Germinal center (tissue), 1 donor: ENCODE measurements around the gene SBNO1.
"Not testable (repeated sequence)": the region's sequence is repeated elsewhere in the genome, so short reads cannot be mapped to it uniquely, and the experiment has no call there.

Experiments
- DNase-seq: peaks from one replicate; pipeline ENCODE4 v3.0.0; 2012; ENCODE audit warnings: mixed read lengths, low spot score

Gene SBNO1

DNA sequence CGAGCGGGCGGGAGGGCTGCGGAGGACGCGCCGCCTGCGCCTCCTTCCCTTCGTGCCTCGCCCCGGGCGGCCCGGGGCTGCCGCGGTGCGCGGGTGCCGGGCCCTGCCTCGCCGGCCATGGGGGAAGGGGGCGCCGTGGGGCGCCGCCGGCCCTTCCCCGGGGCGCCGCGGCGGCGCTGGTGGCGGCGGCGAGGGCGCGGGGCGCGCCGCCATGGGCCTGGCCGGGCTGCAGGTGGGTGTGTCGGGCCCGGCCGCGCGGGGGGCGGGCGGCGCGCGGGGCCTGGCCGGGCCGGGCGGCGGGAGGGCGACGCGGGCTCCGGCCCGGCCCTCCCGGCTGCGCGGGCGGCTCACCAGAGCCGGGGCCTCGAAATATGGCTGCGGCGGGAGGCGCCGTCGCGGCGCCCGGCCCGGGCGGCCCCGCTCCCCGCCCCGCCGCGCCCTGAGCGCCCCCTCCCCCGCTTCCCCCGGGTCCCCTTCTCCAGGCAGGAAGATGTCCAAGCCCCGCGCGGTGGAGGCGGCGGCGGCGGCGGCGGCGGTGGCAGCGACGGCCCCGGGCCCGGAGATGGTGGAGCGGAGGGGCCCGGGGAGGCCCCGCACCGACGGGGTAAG lies 24.4 kb upstream of the SBNO1 start:
- DNase-seq = no peak

- DNase-seq = peak; percentile 90
Measured at GRCh38 chr12:123388177-123388950, 23.7 kb upstream of the SBNO1 start.

DNA sequence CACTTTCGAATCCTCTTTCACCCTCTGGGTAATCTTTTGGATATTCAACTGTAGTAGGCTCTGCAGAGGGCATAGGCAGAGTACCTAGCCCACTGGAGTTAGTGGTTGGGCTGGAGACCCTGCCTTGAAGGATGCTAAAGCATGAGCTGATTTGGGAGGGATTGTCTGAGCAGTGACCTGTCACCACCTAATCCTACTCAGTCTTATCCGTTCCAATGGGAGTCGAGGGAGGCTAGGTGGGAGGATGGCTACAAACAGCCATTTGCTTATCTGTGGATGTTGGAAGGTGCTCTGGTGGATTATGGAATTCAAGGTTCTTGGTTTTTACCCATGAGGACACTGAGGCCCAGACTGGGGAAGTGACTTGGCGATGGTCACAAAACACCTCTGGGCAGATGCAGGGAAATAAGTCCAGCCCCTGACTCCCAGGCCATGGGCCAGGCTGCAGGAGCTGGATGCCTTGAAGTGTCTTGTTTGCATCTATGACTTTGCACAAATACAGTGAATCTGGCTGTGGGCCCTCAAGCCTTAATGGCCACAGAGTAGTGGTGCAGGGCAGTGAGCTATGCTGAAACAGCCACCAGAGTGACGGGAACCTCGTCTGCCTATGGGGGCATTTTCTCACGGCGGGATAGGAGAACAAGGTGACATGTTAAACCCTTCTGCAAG lies 23.0 kb upstream of the SBNO1 start:
- DNase-seq = peak; percentile 30

DNA sequence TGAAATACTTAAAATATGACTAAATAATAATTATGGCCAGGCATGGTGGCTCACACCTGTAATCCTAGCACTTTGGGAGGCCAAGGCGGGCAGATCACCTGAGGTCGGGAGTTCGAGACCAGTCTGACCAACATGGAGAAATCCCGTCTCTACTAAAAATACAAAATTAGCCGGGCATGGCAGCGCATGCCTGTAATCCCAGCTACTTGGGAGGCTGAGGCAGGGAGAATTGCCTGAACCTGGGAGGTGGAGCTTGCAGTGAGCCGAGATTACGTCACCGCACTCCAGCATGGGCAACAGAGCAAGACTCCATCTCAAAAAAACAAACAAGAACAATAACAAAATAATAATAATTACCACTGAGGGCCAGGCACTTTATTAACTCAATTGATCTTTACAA lies 20.9 kb upstream of the SBNO1 start:
- DNase-seq = not testable (repeated sequence)

- no peak for DNase-seq
Measured at GRCh38 chr12:123384994-123385376, 20.3 kb upstream of the SBNO1 start.

DNA sequence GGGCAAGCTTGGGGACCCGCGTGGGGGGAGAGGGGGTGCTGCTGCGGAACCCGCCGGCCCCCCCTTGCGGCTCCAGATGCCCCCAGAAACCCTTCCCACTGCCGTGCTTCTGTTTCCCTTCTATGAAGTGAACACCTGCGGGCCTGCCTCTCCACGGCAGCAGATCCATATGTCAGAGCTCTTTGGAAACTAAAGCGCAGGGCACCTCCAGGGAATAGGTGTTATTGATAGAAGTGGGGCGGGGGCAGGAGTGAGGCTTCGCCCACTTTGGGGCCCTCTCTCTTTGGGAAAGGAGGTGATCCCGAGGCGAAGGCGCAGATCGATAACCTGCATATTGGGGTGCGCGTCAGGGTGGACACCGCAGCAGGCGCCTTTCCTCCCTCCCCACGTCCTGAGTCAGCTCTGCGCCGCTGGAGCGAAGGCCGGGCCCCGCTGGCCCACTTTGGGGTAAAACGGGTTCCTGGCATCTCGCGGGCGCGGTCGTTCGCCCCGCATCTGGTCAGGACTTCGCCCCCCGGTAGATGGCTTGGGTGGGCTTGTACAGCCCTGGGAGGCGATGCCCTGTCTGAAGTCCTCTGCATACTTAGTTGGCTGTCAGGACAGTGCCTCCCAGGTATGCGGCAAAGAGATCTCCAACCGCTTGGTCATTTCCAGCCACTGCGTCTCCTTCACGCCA lies 19.8 kb upstream of the SBNO1 start:
- DNase-seq = peak; percentile 24

DNA sequence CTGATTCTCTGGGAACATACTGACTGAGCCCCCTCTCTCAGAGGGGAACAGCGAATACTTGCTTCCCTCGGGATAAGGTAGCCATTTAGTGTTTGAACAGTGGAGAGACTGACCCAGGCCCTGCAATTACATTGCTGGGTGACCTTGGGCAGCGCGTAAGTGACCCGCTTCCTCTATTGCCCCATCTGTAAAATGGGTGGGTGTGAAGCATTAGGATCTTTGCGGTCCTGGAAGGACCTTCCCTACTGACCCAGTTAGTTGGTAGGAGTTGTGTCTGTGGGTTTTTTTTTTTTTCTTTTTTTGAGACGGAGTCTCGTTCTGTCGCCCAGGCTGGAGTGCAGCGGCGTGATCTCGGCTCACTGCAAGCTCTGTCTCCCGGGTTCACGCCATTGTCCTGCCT lies 18.0 kb upstream of the SBNO1 start:
- no peak for DNase-seq

DNA sequence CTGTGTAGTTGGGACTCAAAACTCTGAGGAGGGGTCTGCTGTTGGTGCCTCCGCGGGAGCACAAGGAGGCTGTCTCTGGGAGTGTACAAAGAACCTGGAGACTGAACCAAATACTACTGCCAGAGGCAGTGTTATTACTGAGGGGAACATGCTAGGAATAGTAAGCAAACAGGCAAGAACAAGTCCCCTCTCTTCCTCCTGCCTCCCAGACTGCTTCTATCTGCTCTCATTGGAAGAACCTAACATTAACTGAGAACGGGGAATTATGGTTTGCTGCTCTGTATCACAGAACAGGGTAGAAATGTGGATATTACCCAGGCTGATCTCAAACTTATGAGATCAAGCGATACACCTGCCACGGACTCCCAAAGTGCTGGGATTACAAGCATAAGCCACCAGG lies 14.7 kb upstream of the SBNO1 start:
- no peak for DNase-seq

- DNase-seq = not testable (repeated sequence)
Measured at GRCh38 chr12:123372415-123372814, 7.8 kb upstream of the SBNO1 start.

- DNase-seq = not testable (repeated sequence)
Measured at GRCh38 chr12:123371667-123372368, 7.2 kb upstream of the SBNO1 start.

DNA sequence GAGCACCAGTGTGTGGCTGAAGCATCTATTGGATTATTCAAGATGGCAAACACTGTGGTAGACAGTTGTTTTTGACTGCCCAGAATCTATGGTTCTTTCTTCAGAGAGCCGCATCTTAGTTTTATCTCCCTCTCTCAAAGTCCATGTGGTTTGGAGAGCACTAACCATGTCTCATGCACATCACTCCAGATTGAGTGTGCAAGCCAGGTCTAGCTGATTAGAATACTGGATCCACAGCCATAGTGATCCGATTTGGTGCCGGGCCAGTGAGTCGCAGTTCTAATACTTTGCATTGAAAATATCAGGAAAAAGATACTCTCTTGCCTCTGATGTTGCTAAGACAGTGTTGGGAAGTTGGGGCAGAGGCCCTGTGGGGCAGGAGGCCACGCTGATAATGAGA lies 4.6 kb upstream of the SBNO1 start:
- DNase-seq = no peak

GRCh38 chr12:123368431-123368830 lies 3.8 kb upstream of the SBNO1 start:
- DNase-seq = not testable (repeated sequence)

DNA sequence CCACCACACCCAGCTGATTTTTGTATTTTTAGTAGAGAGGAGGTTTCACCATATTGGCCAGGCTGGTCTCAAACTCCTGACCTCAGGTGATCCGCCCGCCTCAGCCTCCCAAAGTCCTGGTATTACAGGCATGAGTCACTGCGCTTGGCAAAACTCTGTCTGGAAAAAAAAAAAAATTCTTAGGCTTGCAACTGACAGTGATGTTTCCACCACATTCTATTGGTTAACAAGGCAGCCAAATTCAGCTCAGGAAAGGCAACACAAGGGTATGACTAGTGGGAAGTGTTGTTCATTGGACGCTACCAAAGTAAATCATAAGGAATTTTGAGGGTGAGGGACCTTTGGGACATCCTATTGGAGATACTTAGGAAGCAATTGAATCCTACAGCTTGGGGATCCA lies 2.9 kb upstream of the SBNO1 start:
- no peak for DNase-seq

- DNase-seq = peak; percentile 98
Measured at GRCh38 chr12:123365025-123365917, 624 bp upstream of the SBNO1 start.

- peak; percentile 47 for DNase-seq
Measured at GRCh38 chr12:123363740-123364531, 711 bp downstream of the SBNO1 start.

- DNase-seq = peak; percentile 14
Measured at GRCh38 chr12:123363390-123363739, 1.3 kb downstream of the SBNO1 start.

DNA sequence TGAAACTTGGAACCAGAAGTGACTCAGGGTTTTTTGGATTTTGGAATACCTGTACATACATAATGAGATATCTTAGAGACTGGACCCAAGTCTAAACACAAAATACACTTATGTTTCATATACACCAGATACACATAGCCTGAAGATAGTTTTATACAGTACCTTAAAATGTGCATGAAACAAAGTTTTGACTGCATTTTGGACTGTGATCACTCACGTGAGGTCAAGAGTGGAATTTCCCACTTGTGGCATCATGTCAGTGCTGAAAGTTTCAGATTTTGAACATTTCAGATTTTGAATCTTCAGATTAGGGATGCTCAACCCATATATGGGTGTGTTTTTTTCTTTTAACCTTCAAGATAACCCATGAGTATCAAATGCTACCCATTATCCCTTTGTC lies 6.6 kb downstream of the SBNO1 start:
- no peak for DNase-seq

GRCh38 chr12:123356159-123356670 lies 8.4 kb downstream of the SBNO1 start:
- DNase-seq = no peak

DNA sequence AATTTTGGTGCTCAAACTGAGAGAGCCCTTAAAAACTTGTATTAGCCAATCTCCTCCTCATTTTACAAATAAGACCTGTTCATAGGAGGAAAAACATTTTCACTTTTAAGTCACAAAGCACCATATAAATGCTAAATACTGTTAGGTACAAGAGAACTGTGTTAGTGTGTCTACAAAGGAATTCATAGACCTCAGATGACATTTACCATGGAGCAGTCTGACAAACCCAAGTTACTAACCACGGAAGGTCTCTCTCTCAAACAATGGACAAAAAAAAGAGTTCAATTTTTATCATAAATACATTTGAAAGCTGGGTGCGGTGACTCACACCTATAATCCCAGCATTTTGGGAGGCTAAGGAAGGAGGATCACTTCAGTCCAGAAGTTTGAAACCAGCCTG lies 10.0 kb downstream of the SBNO1 start:
- no peak for DNase-seq

- DNase-seq = no peak
Measured at GRCh38 chr12:123351349-123351748, 13.3 kb downstream of the SBNO1 start.
